Muscle of leg (tissue), 11 donors: ENCODE results near the gene DTX3L. TPM values are rescaled to one million over a fixed set of nuclear protein-coding genes. Genes with fewer than 3 reads are reported as not detected.

Source experiments
- DNase-seq: peaks from one replicate; pipeline ENCODE4 v3.0.0; 2013
- H3K27ac ChIP-seq: one replicate; pipeline ENCODE4 v1.5.1; 2013; ENCODE audit warnings: mild to moderate bottlenecking, low read length, control low read depth
- H3K27me3 ChIP-seq: one replicate; pipeline ENCODE4 v1.6.1; 2013; ENCODE audit warnings: low read length; ENCODE audit not compliant: control insufficient read depth, insufficient read depth
- H3K36me3 ChIP-seq: one replicate; pipeline ENCODE4 v1.6.1; 2013; ENCODE audit warnings: low read length; ENCODE audit not compliant: control insufficient read depth, insufficient read depth
- H3K4me1 ChIP-seq: one replicate; pipeline ENCODE4 v1.6.1; 2013; ENCODE audit warnings: low read length; ENCODE audit not compliant: control insufficient read depth, insufficient read depth
- H3K4me3 ChIP-seq: one replicate; pipeline ENCODE4 v1.5.1; 2013; ENCODE audit warnings: low read length, control low read depth
- H3K9me3 ChIP-seq: replicated peaks from 2 replicates; pipeline ENCODE4 v1.6.1; 2013; ENCODE audit warnings: low read depth, low read length; ENCODE audit not compliant: control insufficient read depth
- whole genome bisulfite sequencing: methylation state at CpG from one replicate; pipeline ENCODE4 v1.1.5; 2013; ENCODE audit warnings: missing lambda C conversion rate; ENCODE audit not compliant: insufficient coverage; 5-methylcytosine and 5-hydroxymethylcytosine counted together
- polyA plus RNA-seq, 8 donors: library from polyadenylated mRNA; unstranded; fragments of 120-200 nt; gene quantifications; one replicate each; pipeline versions ENCODE4 v1.2.1 to v1.2.3, GENCODE V29; 2013; ENCODE audit warnings: inconsistent platforms in 1 of 8, low replicate concordance in 1 of 8; ENCODE audit not compliant: insufficient read length in 8 of 8, insufficient read depth in 1 of 8
- total RNA-seq: library from RNA; stranded (reverse); fragments of 120-200 nt; gene quantifications from one replicate; pipeline ENCODE4 v1.2.4, GENCODE V29; 2013

Gene DTX3L
- total and polyA plus RNA-seq, 9 donors, result 5.5 to 9.3 (median 7.4) TPM

- H3K27ac ChIP-seq, result no peak overlapping the region
Observed at GRCh38 chr3:122578069-122578740, 14.1 kb downstream of the DTX3L start.

GRCh38 chr3:122580470-122580869 is 16.3 kb downstream of the DTX3L start:
- Histone ChIP-seq H3K27ac (no peak overlapping the region), H3K4me3 (no peak overlapping the region), H3K27me3 (peaks cover 5% of the 10 kb centered on the region), H3K36me3 (no peaks in the 10 kb centered on the region), H3K9me3 (peaks cover 7% of the 10 kb centered on the region), H3K4me1 (peaks cover 5% of the 10 kb centered on the region)
- DNase-seq, result no peak
- no CpG with 5 or more reads among the region's 3 CpGs for WGBS

More at GRCh38 chr3:122578069-122578740, 14.1 kb downstream of the DTX3L start:
- H3K4me3 ChIP-seq, result peak overlapping the region; percentile 51
- DNase-seq, result no peak
- peaks cover 3% of the 10 kb centered on the region for H3K36me3 ChIP-seq
- peaks cover 5% of the 10 kb centered on the region for H3K4me1 ChIP-seq
- peaks cover 5% of the 10 kb centered on the region for H3K27me3 ChIP-seq
- WGBS, result no CpG with 5 or more reads among the region's 5 CpGs
- peaks cover 7% of the 10 kb centered on the region for H3K9me3 ChIP-seq

GRCh38 chr3:122581622-122582021 is 17.5 kb downstream of the DTX3L start:
- Histone ChIP-seq H3K9me3 (peaks cover 7% of the 10 kb centered on the region), H3K27me3 (peaks cover 5% of the 10 kb centered on the region), H3K27ac (no peak overlapping the region), H3K4me1 (peaks cover 5% of the 10 kb centered on the region), H3K36me3 (no peaks in the 10 kb centered on the region), H3K4me3 (no peak overlapping the region)
- WGBS, result no CpG with 5 or more reads among the region's 2 CpGs
- DNase-seq, result no peak

- DNase-seq, result no peak
- no peaks in the 10 kb centered on the region for H3K36me3 ChIP-seq
- H3K9me3 ChIP-seq, result peaks cover 7% of the 10 kb centered on the region
- peaks cover 4% of the 10 kb centered on the region for H3K27me3 ChIP-seq
- H3K27ac ChIP-seq, result no peak overlapping the region
- H3K4me3 ChIP-seq, result no peak overlapping the region
- WGBS, result no CpG with 5 or more reads among the region's 1 CpG
- H3K4me1 ChIP-seq, result peaks cover 5% of the 10 kb centered on the region
Observed at GRCh38 chr3:122582390-122582789, 18.3 kb downstream of the DTX3L start.

GRCh38 chr3:122586098-122586497 is 22.0 kb downstream of the DTX3L start:
- no peak for DNase-seq
- Histone ChIP-seq H3K4me1 (no peaks in the 10 kb centered on the region), H3K4me3 (no peak overlapping the region), H3K27ac (no peak overlapping the region), H3K9me3 (peaks cover 7% of the 10 kb centered on the region), H3K27me3 (no peaks in the 10 kb centered on the region), H3K36me3 (no peaks in the 10 kb centered on the region)
- WGBS, result no CpG with 5 or more reads among the region's 1 CpG

GRCh38 chr3:122586773-122587485 is 22.8 kb downstream of the DTX3L start:
- DNase-seq, result no peak
- Histone ChIP-seq H3K9me3 (peaks cover 4% of the 10 kb centered on the region), H3K27me3 (no peaks in the 10 kb centered on the region), H3K36me3 (no peaks in the 10 kb centered on the region), H3K27ac (no peak overlapping the region), H3K4me1 (no peaks in the 10 kb centered on the region), H3K4me3 (no peak overlapping the region)

GRCh38 chr3:122587572-122587971 is 23.4 kb downstream of the DTX3L start:
- no peaks in the 10 kb centered on the region for H3K9me3 ChIP-seq
- no peaks in the 10 kb centered on the region for H3K4me1 ChIP-seq
- no peaks in the 10 kb centered on the region for H3K27me3 ChIP-seq
- no peaks in the 10 kb centered on the region for H3K36me3 ChIP-seq
- DNase-seq, result no peak
- no peak overlapping the region for H3K27ac ChIP-seq
- no CpG with 5 or more reads among the region's 2 CpGs for WGBS
- H3K4me3 ChIP-seq, result no peak overlapping the region

- Histone ChIP-seq H3K36me3 (no peaks in the 10 kb centered on the region), H3K9me3 (no peaks in the 10 kb centered on the region), H3K4me3 (no peak overlapping the region), H3K27me3 (no peaks in the 10 kb centered on the region), H3K4me1 (no peaks in the 10 kb centered on the region), H3K27ac (no peak overlapping the region)
- DNase-seq, result no peak
- WGBS, result no CpG with 5 or more reads among the region's 5 CpGs
Observed at GRCh38 chr3:122589297-122589696, 25.2 kb downstream of the DTX3L start.

- H3K4me3 ChIP-seq, result no peak overlapping the region
- no peak overlapping the region for H3K27ac ChIP-seq
- H3K27me3 ChIP-seq, result no peaks in the 10 kb centered on the region
- no peak for DNase-seq
- WGBS, result no CpG with 5 or more reads among the region's 2 CpGs
- no peaks in the 10 kb centered on the region for H3K4me1 ChIP-seq
- H3K36me3 ChIP-seq, result no peaks in the 10 kb centered on the region
- no peaks in the 10 kb centered on the region for H3K9me3 ChIP-seq
Observed at GRCh38 chr3:122590610-122591009, 26.5 kb downstream of the DTX3L start.

- peak; percentile 9 for DNase-seq
- Histone ChIP-seq H3K4me3 (no peak overlapping the region), H3K27ac (peak overlapping the region; percentile 35), H3K27me3 (no peaks in the 10 kb centered on the region), H3K4me1 (no peaks in the 10 kb centered on the region), H3K9me3 (no peaks in the 10 kb centered on the region), H3K36me3 (no peaks in the 10 kb centered on the region)
Observed at GRCh38 chr3:122594025-122594424, 29.9 kb downstream of the DTX3L start.
